Osteocyte (in vitro differentiated cells): ENCODE results near the gene CASP1. TPM values are rescaled to one million over a fixed set of nuclear protein-coding genes. Genes with fewer than 3 reads are reported as not detected.
"Not testable (repeated sequence)": the region's sequence is repeated elsewhere in the genome, so short reads cannot be mapped to it uniquely, and the experiment has no call there.

Experiments
- DNase-seq: peaks from one replicate; pipeline ENCODE4 v3.0.0; 2021; ENCODE audit warnings: mixed read lengths; ENCODE audit not compliant: unreplicated experiment; ENCODE audit errors: extremely low spot score
- H3K27ac Mint-ChIP-seq: one replicate; pipeline ENCODE4 v1.8.0; 2021; ENCODE audit warnings: mild to moderate bottlenecking, mixed read lengths; ENCODE audit not compliant: unreplicated experiment
- H3K27me3 Mint-ChIP-seq: one replicate; pipeline ENCODE4 v1.8.0; 2021; ENCODE audit warnings: mixed read lengths; ENCODE audit not compliant: unreplicated experiment
- H3K36me3 Mint-ChIP-seq: one replicate; pipeline ENCODE4 v1.8.0; 2021; ENCODE audit warnings: mixed read lengths; ENCODE audit not compliant: unreplicated experiment
- H3K4me1 Mint-ChIP-seq: one replicate; pipeline ENCODE4 v1.8.0; 2021; ENCODE audit warnings: mixed read lengths; ENCODE audit not compliant: unreplicated experiment
- H3K4me3 Mint-ChIP-seq: one replicate; pipeline ENCODE4 v1.8.0; 2021; ENCODE audit warnings: mild to moderate bottlenecking, moderate library complexity, mixed read lengths; ENCODE audit not compliant: unreplicated experiment
- H3K9me3 Mint-ChIP-seq: one replicate; pipeline ENCODE4 v1.8.0; 2021; ENCODE audit warnings: mixed read lengths; ENCODE audit not compliant: unreplicated experiment
- CTCF ChIP-seq: fragments of 200-600 bp; sonication (generic); IDR thresholded peaks from 2 replicates; pipeline ENCODE4 v1.5.0; 2021; ENCODE audit warnings: antibody characterized with exemption, mild to moderate bottlenecking, moderate library complexity
- total RNA-seq: library from RNA; stranded (reverse); gene quantifications from 2 replicates; pipeline ENCODE4 v1.2.1, GENCODE V29; 2021

The CASP1 gene
- total RNA-seq, 1 donor from 2014 or later: 1.1 TPM

- peaks cover 3% of the 10 kb centered on the region for H3K27me3 Mint-ChIP-seq
- no peaks in the 10 kb centered on the region for H3K9me3 Mint-ChIP-seq
- H3K27ac Mint-ChIP-seq: no peak overlapping the region
Measured at GRCh38 chr11:105074166-105074530, 39.2 kb upstream of the CASP1 start.

GRCh38 chr11:105073456-105074165 lies 38.7 kb upstream of the CASP1 start:
- Mint-ChIP-seq H3K27me3 (no peaks in the 10 kb centered on the region), H3K27ac (no peak overlapping the region)

More at GRCh38 chr11:105074166-105074530, 39.2 kb upstream of the CASP1 start:
- TF ChIP-seq CTCF: no peak
- H3K4me1 Mint-ChIP-seq: no peaks in the 10 kb centered on the region
- H3K36me3 Mint-ChIP-seq: no peaks in the 10 kb centered on the region
- no peak for DNase-seq
- no peak overlapping the region for H3K4me3 Mint-ChIP-seq

GRCh38 chr11:105072080-105072479 lies 37.1 kb upstream of the CASP1 start:
- not testable (repeated sequence) for DNase-seq, H3K27me3 Mint-ChIP-seq, H3K9me3 Mint-ChIP-seq

More at GRCh38 chr11:105073456-105074165, 38.7 kb upstream of the CASP1 start:
- no peaks in the 10 kb centered on the region for H3K36me3 Mint-ChIP-seq
- no peak for DNase-seq
- H3K4me1 Mint-ChIP-seq: no peaks in the 10 kb centered on the region
- H3K4me3 Mint-ChIP-seq: no peak overlapping the region
- H3K9me3 Mint-ChIP-seq: no peaks in the 10 kb centered on the region
- TF ChIP-seq CTCF: no peak

GRCh38 chr11:105071089-105071732 lies 36.3 kb upstream of the CASP1 start:
- no peak for DNase-seq
- H3K36me3 Mint-ChIP-seq: no peaks in the 10 kb centered on the region
- H3K27me3 Mint-ChIP-seq: no peaks in the 10 kb centered on the region
- TF ChIP-seq CTCF: no peak
- no peak overlapping the region for H3K4me3 Mint-ChIP-seq
- no peak overlapping the region for H3K27ac Mint-ChIP-seq
- no peaks in the 10 kb centered on the region for H3K9me3 Mint-ChIP-seq
- no peaks in the 10 kb centered on the region for H3K4me1 Mint-ChIP-seq

More at GRCh38 chr11:105072080-105072479, 37.1 kb upstream of the CASP1 start:
- H3K27ac Mint-ChIP-seq, H3K4me1 Mint-ChIP-seq, H3K4me3 Mint-ChIP-seq, H3K36me3 Mint-ChIP-seq: not testable (repeated sequence)

GRCh38 chr11:105070306-105070705 lies 35.4 kb upstream of the CASP1 start:
- TF ChIP-seq CTCF: no peak
- Mint-ChIP-seq H3K27me3 (no peaks in the 10 kb centered on the region), H3K4me3 (no peak overlapping the region), H3K36me3 (no peaks in the 10 kb centered on the region), H3K4me1 (no peaks in the 10 kb centered on the region), H3K27ac (no peak overlapping the region), H3K9me3 (no peaks in the 10 kb centered on the region)
- no peak for DNase-seq

GRCh38 chr11:105069749-105070148 lies 34.8 kb upstream of the CASP1 start:
- H3K27me3 Mint-ChIP-seq, H3K4me1 Mint-ChIP-seq, H3K36me3 Mint-ChIP-seq, H3K9me3 Mint-ChIP-seq, DNase-seq, H3K27ac Mint-ChIP-seq, H3K4me3 Mint-ChIP-seq: not testable (repeated sequence)

GRCh38 chr11:105063245-105063941 lies 28.4 kb upstream of the CASP1 start:
- H3K4me1 Mint-ChIP-seq, H3K9me3 Mint-ChIP-seq, H3K27me3 Mint-ChIP-seq, DNase-seq, H3K36me3 Mint-ChIP-seq, H3K4me3 Mint-ChIP-seq, H3K27ac Mint-ChIP-seq: not testable (repeated sequence)
